Stimulated activated CD8-positive, alpha-beta memory T cell treated with anti-CD3 and anti-CD28 coated beads, Interleukin-15, amount 100 ng/mL, for 48 hours (primary cell): ENCODE measurements around the gene SAE1.
"Not testable (repeated sequence)": the region's sequence is repeated elsewhere in the genome, so short reads cannot be mapped to it uniquely, and the experiment has no call there.

Experiments
- DNase-seq, 2 donors: peaks; one replicate each; pipeline ENCODE4 v3.0.0-alpha.2; 2020; ENCODE audit warnings: low read depth in 2 of 2

Gene SAE1

GRCh38 chr19:47130120-47130588, 481 bp upstream of the SAE1 start:
- no peak for DNase-seq

- no peak for DNase-seq
Observed at GRCh38 chr19:47132194-47132852, 1.7 kb downstream of the SAE1 start.

GRCh38 chr19:47133021-47133471, 2.4 kb downstream of the SAE1 start:
- DNase-seq, result no peak

GRCh38 chr19:47134545-47134944, 3.9 kb downstream of the SAE1 start:
- no peak for DNase-seq

- DNase-seq, result no peak
Observed at GRCh38 chr19:47135156-47135555, 4.5 kb downstream of the SAE1 start.

- not testable (repeated sequence) for DNase-seq
Observed at GRCh38 chr19:47141252-47141651, 10.6 kb downstream of the SAE1 start.

GRCh38 chr19:47141695-47142094, 11.1 kb downstream of the SAE1 start:
- no peak for DNase-seq

- no peak for DNase-seq
Observed at GRCh38 chr19:47142779-47143178, 12.1 kb downstream of the SAE1 start.

- DNase-seq, result no peak
Observed at GRCh38 chr19:47143322-47144073, 12.9 kb downstream of the SAE1 start.

GRCh38 chr19:47144630-47145029, 14.0 kb downstream of the SAE1 start:
- no peak for DNase-seq

- DNase-seq, result no peak
Observed at GRCh38 chr19:47145639-47146486, 15.2 kb downstream of the SAE1 start.

- DNase-seq, result no peak
Observed at GRCh38 chr19:47146920-47147319, 16.3 kb downstream of the SAE1 start.

GRCh38 chr19:47151627-47152026, 21.0 kb downstream of the SAE1 start:
- no peak for DNase-seq

- DNase-seq, result no peak
Observed at GRCh38 chr19:47152205-47152604, 21.6 kb downstream of the SAE1 start.

GRCh38 chr19:47152632-47153031, 22.0 kb downstream of the SAE1 start:
- DNase-seq, result no peak

- DNase-seq, result no peak
Observed at GRCh38 chr19:47153266-47153665, 22.6 kb downstream of the SAE1 start.

- no peak for DNase-seq
Observed at GRCh38 chr19:47155148-47155547, 24.5 kb downstream of the SAE1 start.

GRCh38 chr19:47156861-47157430, 26.3 kb downstream of the SAE1 start:
- no peak for DNase-seq

GRCh38 chr19:47157431-47158321, 27.0 kb downstream of the SAE1 start:
- no peak for DNase-seq

- DNase-seq, result no peak
Observed at GRCh38 chr19:47158367-47158791, 27.7 kb downstream of the SAE1 start.
